ENCODE measurements around the gene IGSF10. TPM values are rescaled to one million over a fixed set of nuclear protein-coding genes. Genes with fewer than 3 reads are reported as not detected.

The IGSF10 gene
- total and polyA plus RNA-seq, 2 of the 8 experiments (the other 6 are each of a cell fraction or from before 2014, with no cell fraction given) = 0.59 to 0.95 TPM

GRCh38 chr3:151479452-151479851, 18.6 kb upstream of the IGSF10 start:
- no peaks in the 10 kb centered on the region for H3K79me1 ChIP-seq (ENCODE audit: low read depth, low read length)
- no peak overlapping the region for H2AK5ac ChIP-seq (ENCODE audit: low read depth, low read length)
- no peak overlapping the region for H3K14ac ChIP-seq (ENCODE audit: insufficient read length)
- H2BK12ac ChIP-seq (ENCODE audit: low read depth, low read length) = no peak overlapping the region
- no peak overlapping the region for H4K8ac ChIP-seq (ENCODE audit: extremely low read depth, insufficient read depth, low read length)
- no peaks in the 10 kb centered on the region for H3K27me3 ChIP-seq (replicated peaks in 1 of 4; ENCODE audit: control insufficient read depth in 3 of 4, extremely low read depth in 1 of 4, insufficient read depth in 3 of 4, low read length in 3 of 4)
- POLR2A ChIA-PET (ENCODE audit: partially characterized antibody) = no interaction called here
- WGBS, 2 experiments (ENCODE audit: extremely low coverage in 1 of 2, insufficient coverage in 1 of 2, insufficient read length in 1 of 2, insufficient replicate concordance in 2 of 2, low coverage in 1 of 2, low lambda C conversion rate in 2 of 2, missing lambda C conversion rate in 1 of 2) = 0% methylated on average over 1 of the region's 1 CpG; no CpG with 5 or more reads in 1 of the 2 experiments
- H4K20me1 ChIP-seq (replicated peaks in 1 of 2; ENCODE audit: control insufficient read depth in 1 of 2, insufficient read depth in 2 of 2, low read length in 2 of 2) = no peaks in the 10 kb centered on the region
- H2BK120ac ChIP-seq (replicated peaks; ENCODE audit: low read depth, low read length) = no peak overlapping the region
- H3K56ac ChIP-seq (replicated peaks; ENCODE audit: insufficient read length, low read depth, low read length) = no peak overlapping the region
- no peak overlapping the region for H3K18ac ChIP-seq (ENCODE audit: extremely low read depth, low read length)
- no peak overlapping the region for H4K91ac ChIP-seq (replicated peaks; ENCODE audit: insufficient read length, low read length)
- no peak overlapping the region for H3K4ac ChIP-seq (replicated peaks; ENCODE audit: insufficient read length, low read depth, low read length)
- H3K36me3 ChIP-seq (ENCODE audit: control insufficient read depth in 2 of 4, insufficient read depth in 4 of 4, low read length in 3 of 4) = no peaks in the 10 kb centered on the region
- H3K9me3 ChIP-seq (ENCODE audit: insufficient read depth in 2 of 2, low read depth in 1 of 2, low read length in 1 of 2) = no peaks in the 10 kb centered on the region
- DNase-seq (ENCODE audit: low read depth in 1 of 2, low spot score in 2 of 2) = no peak
- no peak overlapping the region for H3K4me3 ChIP-seq (ENCODE audit: extremely low read depth in 1 of 4, insufficient read depth in 2 of 4, low read depth in 3 of 4, low read length in 4 of 4)
- no peak overlapping the region for H4K5ac ChIP-seq (ENCODE audit: insufficient read length, low read depth, low read length)
- CTCF ChIA-PET (ENCODE audit: partially characterized antibody) = interaction anchor here (0.6 to 6.7 kb wide), 2 partner anchors 11 to 29 kb away, joined by 3 to 45 read pairs; no protein-coding TSS in a partner anchor
- peaks cover 0 to 7% (median 3%) of the 10 kb centered on the region in 4 experiments; a peak in 4 of 7 replicates for H3K4me1 ChIP-seq (replicated peaks in 1 of 4; ENCODE audit: control insufficient read depth in 3 of 4, insufficient read depth in 4 of 4, low read length in 3 of 4)
- H2BK5ac ChIP-seq (ENCODE audit: low read depth, low read length) = no peak overlapping the region
- H3K9ac ChIP-seq (replicated peaks in 1 of 4; ENCODE audit: extremely low read depth in 1 of 4, low read depth in 3 of 4, low read length in 3 of 4) = no peak overlapping the region
- H2AFZ ChIP-seq (ENCODE audit: low read length) = no peak overlapping the region
- H2BK15ac ChIP-seq (ENCODE audit: low read length) = no peak overlapping the region
- no peak overlapping the region for H3K4me2 ChIP-seq (ENCODE audit: insufficient read depth in 1 of 2, low read depth in 2 of 2, low read length in 2 of 2)
- no peaks in the 10 kb centered on the region for H3K79me2 ChIP-seq (ENCODE audit: control insufficient read depth in 1 of 2, insufficient read depth in 2 of 2, low read length in 2 of 2)
- no peak overlapping the region for H2BK20ac ChIP-seq (ENCODE audit: low read length)
- H3K27ac ChIP-seq (ENCODE audit: low read depth, low read length) = no peak overlapping the region
- H3K23me2 ChIP-seq (ENCODE audit: low read depth, low read length) = no peaks in the 10 kb centered on the region; the same call in 1 of the 2 replicates
- no peak for FAIRE-seq
- H3K23ac ChIP-seq (ENCODE audit: insufficient read length) = no peak overlapping the region
- no peak for TF ChIP-seq PHF8 (conservative IDR thresholded peaks at IDR 0.05; ENCODE audit: low read depth, low read length)
